Cardiac septum (tissue), 1 donor: ENCODE measurements around the gene TERT. TPM values are rescaled to one million over a fixed set of nuclear protein-coding genes. Genes with fewer than 3 reads are reported as not detected.

Source experiments
- DNase-seq: peaks from one replicate; pipeline ENCODE4 v3.0.0-alpha.2; 2020; ENCODE audit warnings: low spot score
- intact Hi-C: fragments of 100-400 bp; cut with DNase I; formaldehyde crosslinking; loops from one replicate; pipeline ENCODE4 v1.14.0; 2022
- total RNA-seq: library from RNA; stranded (reverse); fragmentation: NEBNext Ultra II Directional; extraction: Animal tissue kit (Norgen Biotek cat#: 25700); gene quantifications from one replicate; pipeline ENCODE4 v1.2.1, GENCODE V29; 2021
- donor health status: DM: no; HTN: no; CAD: no.

TERT gene
- total RNA-seq, 1 donor from 2014 or later, result not detected

- intact Hi-C loops, result no loop called here
- peak; percentile 70 for DNase-seq
These were observed 25.8 kb upstream of the TERT start for GRCh38 chr5:1320436-1321344.

DNA sequence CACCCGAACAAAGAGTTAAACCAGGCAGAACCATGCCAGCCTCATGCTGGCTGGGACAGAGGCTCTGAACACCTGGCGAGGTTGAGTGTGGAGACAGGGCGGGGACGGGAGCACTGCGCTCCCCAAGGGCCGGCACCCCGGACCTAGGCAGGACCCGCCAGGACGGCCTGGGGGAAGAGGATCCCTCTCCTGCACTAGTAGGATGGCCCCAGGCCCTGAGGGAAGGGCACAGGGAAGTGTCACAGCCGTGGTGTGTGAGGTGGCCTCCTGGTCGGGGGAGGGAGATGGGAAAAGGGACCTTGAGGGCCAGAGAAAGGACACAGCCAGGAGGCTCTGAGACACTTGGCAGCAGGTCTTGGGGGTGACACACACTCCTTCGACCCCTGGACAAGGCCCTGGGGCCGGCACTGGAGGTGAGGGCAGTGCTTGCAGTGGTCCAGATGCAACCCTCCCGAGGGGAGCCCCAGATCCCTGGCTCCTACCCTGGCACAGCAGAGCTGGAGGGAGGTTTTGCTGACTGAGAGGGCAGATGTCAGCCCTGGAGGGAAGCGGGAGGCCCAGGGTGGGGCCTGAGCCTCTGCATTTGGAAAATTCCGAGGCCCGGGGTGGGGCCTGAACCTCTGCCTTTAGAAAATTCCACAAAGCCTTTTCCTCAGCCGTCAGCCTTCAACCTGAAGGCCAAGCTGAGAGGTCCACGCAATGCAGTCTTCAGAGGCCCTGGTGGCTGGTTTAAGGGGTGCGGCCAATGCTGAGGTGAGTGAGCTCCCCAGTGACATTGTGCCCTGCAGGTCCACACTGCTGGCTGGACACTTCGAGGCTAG lies 24.8 kb upstream of the TERT start:
- intact Hi-C loops, result no loop called here
- peak; percentile 64 for DNase-seq

DNA sequence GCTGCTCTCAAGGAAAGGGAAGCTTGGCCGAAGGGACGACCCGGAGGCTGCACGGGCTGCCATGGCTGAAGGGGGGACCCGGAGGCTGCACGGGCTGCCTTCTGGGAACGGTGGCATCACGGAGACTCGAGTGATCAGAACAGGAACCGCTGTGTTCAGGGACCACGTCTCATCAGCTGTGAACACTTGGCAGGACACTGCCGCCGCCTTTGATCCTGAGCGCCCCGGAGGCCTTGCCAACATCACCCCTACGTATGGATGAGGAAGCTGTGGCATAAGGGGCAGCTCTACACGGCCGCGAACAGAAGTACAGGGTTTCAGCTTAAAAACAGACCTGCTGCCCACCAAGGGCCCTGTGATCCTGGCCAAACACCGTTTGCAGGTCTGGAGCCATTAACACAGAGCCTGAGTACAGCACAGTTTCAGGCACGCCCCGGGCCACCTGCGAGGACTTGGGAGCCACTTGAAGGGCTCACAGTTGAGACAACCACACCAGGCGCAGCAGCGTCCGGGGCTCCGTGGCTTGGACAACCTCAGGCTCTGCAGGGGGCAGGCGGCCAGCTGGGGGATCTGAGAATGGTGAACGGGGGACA lies 23.9 kb upstream of the TERT start:
- intact Hi-C loops, result no loop called here
- peak; percentile 69 for DNase-seq

DNA sequence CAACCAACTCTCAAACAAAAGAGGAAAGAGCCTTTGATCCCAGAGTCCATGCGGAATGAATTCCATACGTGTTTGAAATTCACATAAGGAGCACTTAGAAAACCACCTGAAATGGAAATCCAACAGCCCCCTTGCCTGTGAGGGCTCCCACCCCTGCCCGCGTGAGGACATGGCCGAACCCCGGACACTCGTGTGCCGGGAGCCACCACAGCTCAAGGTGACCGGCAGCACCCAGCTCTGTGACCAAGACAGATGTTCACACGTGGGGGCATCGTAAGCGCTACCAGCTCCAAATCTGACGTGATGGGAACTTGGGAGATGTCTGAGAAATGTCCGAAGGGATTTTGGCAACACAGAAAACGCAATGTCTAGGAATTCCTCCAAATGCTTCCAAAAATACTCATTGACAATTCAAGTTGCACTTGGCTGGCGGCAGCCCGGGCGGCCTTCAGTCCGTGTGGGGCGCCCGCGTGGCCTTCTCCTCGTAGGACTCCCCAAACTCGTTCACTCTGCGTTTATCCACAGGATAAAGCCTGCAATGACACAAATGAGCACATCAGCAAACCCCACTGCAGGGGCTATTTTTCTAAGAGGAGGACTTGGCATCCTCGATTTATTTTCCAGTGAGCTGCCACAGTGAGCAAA lies 23.2 kb upstream of the TERT start:
- intact Hi-C loops, result no loop called here

DNA sequence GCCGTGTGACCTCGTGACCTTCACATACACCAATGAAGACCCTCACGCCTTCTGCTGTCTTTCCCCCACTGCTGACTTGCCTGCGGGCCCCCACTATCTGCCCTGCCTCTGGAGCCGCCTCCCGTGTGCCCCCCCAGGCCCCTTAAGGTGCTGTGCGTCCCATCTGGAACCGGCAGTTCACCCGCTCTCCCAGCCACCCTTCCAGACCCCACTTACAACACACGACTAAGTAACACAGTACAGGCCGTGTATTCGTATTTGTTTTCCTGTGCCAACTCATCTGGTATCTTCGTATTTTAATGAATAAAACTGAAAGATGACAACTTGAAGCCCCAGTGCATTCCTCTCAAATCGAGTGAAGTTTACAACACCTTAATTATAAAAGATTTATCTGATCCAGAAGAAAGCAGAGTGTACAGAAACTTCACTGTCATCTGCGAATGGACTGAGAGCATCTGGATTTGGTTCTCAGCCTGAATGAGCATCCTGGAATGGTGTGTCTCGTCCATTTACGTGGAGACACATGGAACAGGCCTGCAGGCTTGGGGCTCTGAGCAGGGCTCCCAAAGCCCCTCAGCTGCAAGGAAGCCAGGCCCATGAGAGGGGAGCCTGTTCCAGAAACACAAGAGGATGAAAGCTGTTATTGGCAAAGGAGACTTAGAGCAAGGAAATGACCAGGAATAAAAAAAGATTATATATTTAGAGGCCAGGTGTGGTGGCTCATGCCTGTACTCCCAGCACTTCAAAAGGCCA lies 21.9 kb upstream of the TERT start:
- peak; percentile 68 for DNase-seq
- intact Hi-C loops, result no loop called here

More for the DNA sequence above, 23.2 kb upstream of the TERT start:
- peak; percentile 49 for DNase-seq

- DNase-seq, result peak; percentile 65
- intact Hi-C loops, result no loop called here
These were observed 21.1 kb upstream of the TERT start for GRCh38 chr5:1315709-1316587.

- peak; percentile 55 for DNase-seq
- intact Hi-C loops, result no loop called here
These were observed 20.3 kb upstream of the TERT start for GRCh38 chr5:1315018-1315708.

DNA sequence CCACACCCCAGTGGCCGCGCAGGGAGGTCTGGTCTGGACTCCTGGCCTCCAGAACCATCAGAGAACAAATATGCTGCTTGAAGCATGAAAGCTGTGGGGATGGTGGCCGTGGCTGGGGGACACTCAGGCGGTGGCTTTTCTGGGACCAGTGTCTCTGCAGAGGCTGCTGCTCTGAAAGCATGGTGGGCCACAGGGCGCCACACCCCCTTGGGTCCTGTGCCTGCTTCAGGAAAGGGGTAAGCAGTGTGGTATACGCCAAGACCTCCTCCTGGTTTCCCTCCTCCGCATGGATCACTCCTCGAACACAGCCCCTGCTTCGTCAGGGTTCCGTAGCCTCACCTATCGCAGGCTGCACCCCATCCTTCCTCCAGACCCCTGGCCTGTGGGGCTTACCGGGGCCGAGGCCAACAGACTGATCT lies 19.7 kb upstream of the TERT start:
- intact Hi-C loops, result no loop called here
- peak; percentile 67 for DNase-seq

GRCh38 chr5:1312993-1313833 lies 18.3 kb upstream of the TERT start:
- intact Hi-C loops, result no loop called here
- DNase-seq, result no peak

GRCh38 chr5:1312206-1312605 lies 17.3 kb upstream of the TERT start:
- DNase-seq, result no peak
- intact Hi-C loops, result no loop called here

- intact Hi-C loops, result no loop called here
- DNase-seq, result peak; percentile 58
These were observed 16.7 kb upstream of the TERT start for GRCh38 chr5:1311439-1312055.

DNA sequence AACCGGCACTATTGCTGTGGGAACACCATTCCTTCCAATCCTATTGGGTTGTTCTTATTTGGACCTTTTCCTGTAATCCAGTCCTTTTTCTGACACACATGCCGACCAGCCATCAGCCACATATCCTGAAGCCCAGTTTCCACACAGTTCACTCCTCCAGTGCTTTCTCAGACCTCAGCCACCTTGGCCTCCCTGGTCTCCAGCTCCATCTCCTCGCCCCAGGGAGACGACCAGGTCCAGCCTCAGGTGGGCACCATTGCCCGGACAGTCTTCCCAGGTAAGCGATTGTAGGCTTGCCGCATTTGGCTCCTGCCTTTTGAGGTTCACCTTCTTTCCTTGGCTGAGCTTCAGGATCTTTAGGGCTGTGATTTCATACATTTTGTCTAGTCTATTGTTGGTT lies 15.2 kb upstream of the TERT start:
- DNase-seq, result peak; percentile 66

GRCh38 chr5:1304033-1304432 lies 9.2 kb upstream of the TERT start:
- intact Hi-C loops, result no loop called here
- DNase-seq, result no peak

More for the DNA sequence above, 15.2 kb upstream of the TERT start:
- intact Hi-C loops, result no loop called here

- intact Hi-C loops, result no loop called here
- no peak for DNase-seq
These were observed 7.4 kb upstream of the TERT start for GRCh38 chr5:1302258-1302657.

- DNase-seq, result peak; percentile 50
- intact Hi-C loops, result no loop called here
These were observed 5.8 kb upstream of the TERT start for GRCh38 chr5:1300581-1301083.

DNA sequence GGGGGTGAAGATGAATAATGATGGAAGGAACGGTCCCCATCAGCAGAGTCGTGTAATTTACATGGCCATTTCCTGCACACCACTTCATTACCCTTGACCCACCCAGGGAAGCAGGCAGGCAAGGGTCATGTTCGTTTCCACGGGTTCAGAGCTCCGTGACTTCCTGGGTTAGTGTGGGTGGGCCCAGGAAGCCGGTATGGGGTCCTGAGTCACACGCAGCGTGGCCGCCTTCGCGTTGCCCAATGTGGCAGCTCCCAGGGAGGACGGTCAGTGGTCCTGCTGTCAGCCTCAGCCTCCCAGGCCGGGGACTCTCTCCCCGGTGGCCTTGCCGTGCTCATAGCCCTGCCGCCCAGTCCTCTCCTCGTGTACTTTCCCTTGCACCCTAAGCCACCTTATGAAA lies 5.1 kb upstream of the TERT start:
- no peak for DNase-seq

More for the DNA sequence above, 5.1 kb upstream of the TERT start:
- intact Hi-C loops, result no loop called here
